GM12892 (cell line): ENCODE measurements around the gene SMR3A.

Experiments
- POLR2A ChIP-seq: IDR thresholded peaks from 2 replicates; pipeline ENCODE4 v1.6.1; 2011; ENCODE audit warnings: low read depth, low read length, control low read depth
- TAF1 ChIP-seq: IDR thresholded peaks from 2 replicates; pipeline ENCODE4 v1.6.1; 2011; ENCODE audit warnings: low read depth, mild to moderate bottlenecking, control low read depth, low read length, borderline replicate concordance

DNA sequence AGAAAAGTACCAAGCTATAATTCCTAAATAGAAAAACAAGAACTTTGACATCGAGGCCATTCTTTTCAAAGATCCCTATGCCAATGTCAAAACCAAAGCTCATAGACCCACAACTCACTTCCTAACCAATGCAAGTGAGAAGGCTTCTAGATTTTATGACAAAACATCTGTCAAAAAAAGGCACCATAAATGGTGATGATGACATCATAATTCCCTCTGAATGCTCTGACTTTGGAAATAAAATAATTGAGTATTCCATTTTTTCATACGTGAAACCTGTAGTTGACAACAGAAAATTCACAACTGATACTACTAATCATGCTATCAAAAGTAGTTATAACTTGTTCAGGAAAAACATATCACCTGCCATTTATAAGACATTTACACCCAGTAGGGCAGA is 34.5 kb upstream of the SMR3A start:
- TF ChIP-seq POLR2A (no peak), TAF1 (no peak)
